Mucosa of rectum (tissue), 2 donors: Measurements from ENCODE around the gene CDK14.

ENCODE experiments used
- H3K27ac ChIP-seq, 2 donors: one replicate each; pipeline ENCODE4 v1.7.0; 2013; ENCODE audit warnings: inconsistent platforms in 2 of 2, low read depth in 2 of 2, low read length in 2 of 2
- H3K27me3 ChIP-seq, 2 donors: one replicate each; pipeline ENCODE4 v1.7.0; 2013; ENCODE audit warnings: low read length in 2 of 2; ENCODE audit not compliant: control insufficient read depth in 2 of 2, insufficient read depth in 2 of 2
- H3K36me3 ChIP-seq, 2 donors: one replicate each; pipeline ENCODE4 v1.7.0; 2013; ENCODE audit warnings: low read length in 2 of 2; ENCODE audit not compliant: control insufficient read depth in 2 of 2, insufficient read depth in 2 of 2
- H3K4me1 ChIP-seq, 2 donors: one replicate each; pipeline ENCODE4 v1.7.0; 2013; ENCODE audit warnings: low read length in 2 of 2, mild to moderate bottlenecking in 1 of 2; ENCODE audit not compliant: control insufficient read depth in 2 of 2, insufficient read depth in 2 of 2
- H3K4me3 ChIP-seq, 2 donors: one replicate each; pipeline ENCODE4 v1.7.0; 2013; ENCODE audit warnings: low read length in 2 of 2
- H3K9ac ChIP-seq, 2 donors: one replicate each; pipeline ENCODE4 v1.7.0; 2013; ENCODE audit warnings: low read length in 2 of 2, low read depth in 1 of 2, mild to moderate bottlenecking in 1 of 2
- H3K9me3 ChIP-seq, 2 donors: one replicate each; pipeline ENCODE4 v1.7.0; 2013; ENCODE audit warnings: low read length in 2 of 2; ENCODE audit not compliant: control insufficient read depth in 2 of 2
- donor health status: healthy.
- donor health status: Normal muscosa, but diverticular disease.

Gene CDK14

GRCh38 chr7:90689260-90689659 lies 93.1 kb downstream of the CDK14 start:
- H3K36me3 ChIP-seq = no peaks in the 10 kb centered on the region
- no peaks in the 10 kb centered on the region for H3K27me3 ChIP-seq
- H3K9me3 ChIP-seq = no peaks in the 10 kb centered on the region
- no peak overlapping the region for H3K9ac ChIP-seq
- no peaks in the 10 kb centered on the region for H3K4me1 ChIP-seq
- H3K27ac ChIP-seq = no peak overlapping the region
- H3K4me3 ChIP-seq = no peak overlapping the region

GRCh38 chr7:90690159-90690858 lies 94.2 kb downstream of the CDK14 start:
- Histone ChIP-seq H3K36me3 (no peaks in the 10 kb centered on the region), H3K9ac (no peak overlapping the region), H3K27ac (no peak overlapping the region), H3K4me3 (no peak overlapping the region), H3K4me1 (no peaks in the 10 kb centered on the region), H3K27me3 (no peaks in the 10 kb centered on the region), H3K9me3 (no peaks in the 10 kb centered on the region)

- H3K9ac ChIP-seq = no peak overlapping the region
- no peak overlapping the region for H3K27ac ChIP-seq
- H3K9me3 ChIP-seq = no peaks in the 10 kb centered on the region
- no peaks in the 10 kb centered on the region for H3K36me3 ChIP-seq
- H3K4me1 ChIP-seq = no peaks in the 10 kb centered on the region
- H3K27me3 ChIP-seq = no peaks in the 10 kb centered on the region
- H3K4me3 ChIP-seq = no peak overlapping the region
These were observed 96.3 kb downstream of the CDK14 start for GRCh38 chr7:90692396-90692795.

- H3K9ac ChIP-seq = no peak overlapping the region
- no peaks in the 10 kb centered on the region for H3K4me1 ChIP-seq
- no peak overlapping the region for H3K4me3 ChIP-seq
- H3K27ac ChIP-seq = no peak overlapping the region
- no peaks in the 10 kb centered on the region for H3K27me3 ChIP-seq
- H3K9me3 ChIP-seq = no peaks in the 10 kb centered on the region
- no peaks in the 10 kb centered on the region for H3K36me3 ChIP-seq
These were observed 96.8 kb downstream of the CDK14 start for GRCh38 chr7:90692947-90693346.

- H3K9me3 ChIP-seq = no peaks in the 10 kb centered on the region
- no peak overlapping the region for H3K27ac ChIP-seq
- H3K9ac ChIP-seq = no peak overlapping the region
- H3K4me1 ChIP-seq = no peaks in the 10 kb centered on the region
- no peak overlapping the region for H3K4me3 ChIP-seq
- H3K36me3 ChIP-seq = no peaks in the 10 kb centered on the region
- H3K27me3 ChIP-seq = no peaks in the 10 kb centered on the region
These were observed 97.8 kb downstream of the CDK14 start for GRCh38 chr7:90693939-90694338.

GRCh38 chr7:90698616-90699015 lies 102.5 kb downstream of the CDK14 start:
- no peak overlapping the region for H3K27ac ChIP-seq
- H3K4me3 ChIP-seq = no peak overlapping the region
- no peaks in the 10 kb centered on the region for H3K9me3 ChIP-seq
- no peak overlapping the region for H3K9ac ChIP-seq
- no peaks in the 10 kb centered on the region for H3K4me1 ChIP-seq
- no peaks in the 10 kb centered on the region for H3K36me3 ChIP-seq
- H3K27me3 ChIP-seq = no peaks in the 10 kb centered on the region

GRCh38 chr7:90701021-90701420 lies 104.9 kb downstream of the CDK14 start:
- Histone ChIP-seq H3K9ac (no peak overlapping the region), H3K4me1 (no peaks in the 10 kb centered on the region), H3K27me3 (no peaks in the 10 kb centered on the region), H3K4me3 (peak overlapping the region in 1 of 2 donors; percentile 58), H3K36me3 (no peaks in the 10 kb centered on the region), H3K27ac (no peak overlapping the region), H3K9me3 (no peaks in the 10 kb centered on the region)

GRCh38 chr7:90701771-90702170 lies 105.7 kb downstream of the CDK14 start:
- H3K27ac ChIP-seq = no peak overlapping the region
- H3K9me3 ChIP-seq = no peaks in the 10 kb centered on the region
- no peak overlapping the region for H3K9ac ChIP-seq
- H3K4me1 ChIP-seq = no peaks in the 10 kb centered on the region
- no peaks in the 10 kb centered on the region for H3K27me3 ChIP-seq
- H3K4me3 ChIP-seq = no peak overlapping the region
- H3K36me3 ChIP-seq = no peaks in the 10 kb centered on the region

GRCh38 chr7:90705391-90706071 lies 109.4 kb downstream of the CDK14 start:
- Histone ChIP-seq H3K27ac (no peak overlapping the region), H3K9ac (no peak overlapping the region), H3K4me1 (no peaks in the 10 kb centered on the region), H3K36me3 (no peaks in the 10 kb centered on the region), H3K4me3 (no peak overlapping the region), H3K27me3 (no peaks in the 10 kb centered on the region), H3K9me3 (no peaks in the 10 kb centered on the region)

- H3K4me3 ChIP-seq = no peak overlapping the region
- no peak overlapping the region for H3K27ac ChIP-seq
These were observed 110.1 kb downstream of the CDK14 start for GRCh38 chr7:90706072-90706716.

More at GRCh38 chr7:90706072-90706716, 110.1 kb downstream of the CDK14 start:
- H3K9me3 ChIP-seq = no peaks in the 10 kb centered on the region
- H3K36me3 ChIP-seq = no peaks in the 10 kb centered on the region
- H3K27me3 ChIP-seq = no peaks in the 10 kb centered on the region
- H3K4me1 ChIP-seq = no peaks in the 10 kb centered on the region
- no peak overlapping the region for H3K9ac ChIP-seq
